ENCODE measurements around the gene PCDHGA1. TPM values are rescaled to one million over a fixed set of nuclear protein-coding genes. Genes with fewer than 3 reads are reported as not detected.

The PCDHGA1 gene
- total RNA-seq, 1 donor from 2014 or later, result 0.31 TPM

DNA sequence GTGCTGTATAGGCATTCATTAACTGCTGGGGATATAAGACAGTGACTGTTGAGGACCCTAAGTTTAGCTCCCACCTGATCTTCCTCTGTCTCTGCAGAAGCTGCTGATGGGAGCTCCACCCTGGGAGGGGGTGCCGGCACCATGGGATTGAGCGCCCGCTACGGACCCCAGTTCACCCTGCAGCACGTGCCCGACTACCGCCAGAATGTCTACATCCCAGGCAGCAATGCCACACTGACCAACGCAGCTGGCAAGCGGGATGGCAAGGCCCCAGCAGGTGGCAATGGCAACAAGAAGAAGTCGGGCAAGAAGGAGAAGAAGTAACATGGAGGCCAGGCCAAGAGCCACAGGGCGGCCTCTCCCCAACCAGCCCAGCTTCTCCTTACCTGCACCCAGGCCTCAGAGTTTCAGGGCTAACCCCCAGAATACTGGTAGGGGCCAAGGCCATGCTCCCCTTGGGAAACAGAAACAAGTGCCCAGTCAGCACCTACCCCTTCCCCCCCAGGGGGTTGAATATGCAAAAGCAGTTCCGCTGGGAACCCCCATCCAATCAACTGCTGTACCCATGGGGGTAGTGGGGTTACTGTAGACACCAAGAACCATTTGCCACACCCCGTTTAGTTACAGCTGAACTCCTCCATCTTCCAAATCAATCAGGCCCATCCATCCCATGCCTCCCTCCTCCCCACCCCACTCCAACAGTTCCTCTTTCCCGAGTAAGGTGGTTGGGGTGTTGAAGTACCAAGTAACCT is 180.7 kb downstream of the PCDHGA1 start:
- H3K36me3 Mint-ChIP-seq, result peaks cover 12% of the 10 kb centered on the region
- no peaks in the 10 kb centered on the region for H3K27me3 Mint-ChIP-seq
- peaks cover 68% of the 10 kb centered on the region for H3K4me1 Mint-ChIP-seq (ENCODE audit: unreplicated experiment)
- H3K27ac Mint-ChIP-seq, result no peak overlapping the region
- TF ChIP-seq, protein P1, sequence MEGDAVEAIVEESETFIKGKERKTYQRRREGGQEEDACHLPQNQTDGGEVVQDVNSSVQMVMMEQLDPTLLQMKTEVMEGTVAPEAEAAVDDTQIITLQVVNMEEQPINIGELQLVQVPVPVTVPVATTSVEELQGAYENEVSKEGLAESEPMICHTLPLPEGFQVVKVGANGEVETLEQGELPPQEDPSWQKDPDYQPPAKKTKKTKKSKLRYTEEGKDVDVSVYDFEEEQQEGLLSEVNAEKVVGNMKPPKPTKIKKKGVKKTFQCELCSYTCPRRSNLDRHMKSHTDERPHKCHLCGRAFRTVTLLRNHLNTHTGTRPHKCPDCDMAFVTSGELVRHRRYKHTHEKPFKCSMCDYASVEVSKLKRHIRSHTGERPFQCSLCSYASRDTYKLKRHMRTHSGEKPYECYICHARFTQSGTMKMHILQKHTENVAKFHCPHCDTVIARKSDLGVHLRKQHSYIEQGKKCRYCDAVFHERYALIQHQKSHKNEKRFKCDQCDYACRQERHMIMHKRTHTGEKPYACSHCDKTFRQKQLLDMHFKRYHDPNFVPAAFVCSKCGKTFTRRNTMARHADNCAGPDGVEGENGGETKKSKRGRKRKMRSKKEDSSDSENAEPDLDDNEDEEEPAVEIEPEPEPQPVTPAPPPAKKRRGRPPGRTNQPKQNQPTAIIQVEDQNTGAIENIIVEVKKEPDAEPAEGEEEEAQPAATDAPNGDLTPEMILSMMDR (conservative IDR thresholded peaks at IDR 0.05), result no peak
- H3K4me3 Mint-ChIP-seq, result peak overlapping the region; percentile 97
- no peak for DNase-seq (ENCODE audit: extremely low spot score, unreplicated experiment)
- H3K9me3 Mint-ChIP-seq, result no peaks in the 10 kb centered on the region

DNA sequence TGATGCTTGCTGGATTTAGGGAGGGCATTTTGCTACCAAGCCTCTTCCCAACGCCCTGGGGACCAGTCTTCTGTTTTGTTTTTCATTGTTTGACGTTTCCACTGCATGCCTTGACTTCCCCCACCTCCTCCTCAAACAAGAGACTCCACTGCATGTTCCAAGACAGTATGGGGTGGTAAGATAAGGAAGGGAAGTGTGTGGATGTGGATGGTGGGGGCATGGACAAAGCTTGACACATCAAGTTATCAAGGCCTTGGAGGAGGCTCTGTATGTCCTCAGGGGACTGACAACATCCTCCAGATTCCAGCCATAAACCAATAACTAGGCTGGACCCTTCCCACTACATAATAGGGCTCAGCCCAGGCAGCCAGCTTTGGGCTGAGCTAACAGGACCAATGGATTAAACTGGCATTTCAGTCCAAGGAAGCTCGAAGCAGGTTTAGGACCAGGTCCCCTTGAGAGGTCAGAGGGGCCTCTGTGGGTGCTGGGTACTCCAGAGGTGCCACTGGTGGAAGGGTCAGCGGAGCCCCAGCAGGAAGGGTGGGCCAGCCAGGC is 181.5 kb downstream of the PCDHGA1 start:
- peak overlapping the region; percentile 89 for H3K27ac Mint-ChIP-seq
- no peaks in the 10 kb centered on the region for H3K9me3 Mint-ChIP-seq
- peaks cover 14% of the 10 kb centered on the region for H3K36me3 Mint-ChIP-seq
- no peak for DNase-seq (ENCODE audit: extremely low spot score, unreplicated experiment)
- peak overlapping the region; percentile 97 for H3K4me3 Mint-ChIP-seq
- H3K27me3 Mint-ChIP-seq, result no peaks in the 10 kb centered on the region
- TF ChIP-seq, protein P1 (conservative IDR thresholded peaks at IDR 0.05), result no peak
- H3K4me1 Mint-ChIP-seq (ENCODE audit: unreplicated experiment), result peaks cover 72% of the 10 kb centered on the region

DNA sequence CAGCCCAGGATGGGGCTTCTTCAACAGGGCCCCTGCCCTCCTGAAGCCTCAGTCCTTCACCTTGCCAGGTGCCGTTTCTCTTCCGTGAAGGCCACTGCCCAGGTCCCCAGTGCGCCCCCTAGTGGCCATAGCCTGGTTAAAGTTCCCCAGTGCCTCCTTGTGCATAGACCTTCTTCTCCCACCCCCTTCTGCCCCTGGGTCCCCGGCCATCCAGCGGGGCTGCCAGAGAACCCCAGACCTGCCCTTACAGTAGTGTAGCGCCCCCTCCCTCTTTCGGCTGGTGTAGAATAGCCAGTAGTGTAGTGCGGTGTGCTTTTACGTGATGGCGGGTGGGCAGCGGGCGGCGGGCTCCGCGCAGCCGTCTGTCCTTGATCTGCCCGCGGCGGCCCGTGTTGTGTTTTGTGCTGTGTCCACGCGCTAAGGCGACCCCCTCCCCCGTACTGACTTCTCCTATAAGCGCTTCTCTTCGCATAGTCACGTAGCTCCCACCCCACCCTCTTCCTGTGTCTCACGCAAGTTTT is 182.1 kb downstream of the PCDHGA1 start:
- peak; percentile 88 for DNase-seq (ENCODE audit: extremely low spot score, unreplicated experiment)
- no peaks in the 10 kb centered on the region for H3K27me3 Mint-ChIP-seq
- no peaks in the 10 kb centered on the region for H3K9me3 Mint-ChIP-seq
- peaks cover 70% of the 10 kb centered on the region for H3K4me1 Mint-ChIP-seq (ENCODE audit: unreplicated experiment)
- peaks cover 18% of the 10 kb centered on the region for H3K36me3 Mint-ChIP-seq
- peak overlapping the region; percentile 89 for H3K27ac Mint-ChIP-seq
- peak overlapping the region; percentile 97 for H3K4me3 Mint-ChIP-seq
- TF ChIP-seq, protein P1 (conservative IDR thresholded peaks at IDR 0.05), result peak; percentile 95

DNA sequence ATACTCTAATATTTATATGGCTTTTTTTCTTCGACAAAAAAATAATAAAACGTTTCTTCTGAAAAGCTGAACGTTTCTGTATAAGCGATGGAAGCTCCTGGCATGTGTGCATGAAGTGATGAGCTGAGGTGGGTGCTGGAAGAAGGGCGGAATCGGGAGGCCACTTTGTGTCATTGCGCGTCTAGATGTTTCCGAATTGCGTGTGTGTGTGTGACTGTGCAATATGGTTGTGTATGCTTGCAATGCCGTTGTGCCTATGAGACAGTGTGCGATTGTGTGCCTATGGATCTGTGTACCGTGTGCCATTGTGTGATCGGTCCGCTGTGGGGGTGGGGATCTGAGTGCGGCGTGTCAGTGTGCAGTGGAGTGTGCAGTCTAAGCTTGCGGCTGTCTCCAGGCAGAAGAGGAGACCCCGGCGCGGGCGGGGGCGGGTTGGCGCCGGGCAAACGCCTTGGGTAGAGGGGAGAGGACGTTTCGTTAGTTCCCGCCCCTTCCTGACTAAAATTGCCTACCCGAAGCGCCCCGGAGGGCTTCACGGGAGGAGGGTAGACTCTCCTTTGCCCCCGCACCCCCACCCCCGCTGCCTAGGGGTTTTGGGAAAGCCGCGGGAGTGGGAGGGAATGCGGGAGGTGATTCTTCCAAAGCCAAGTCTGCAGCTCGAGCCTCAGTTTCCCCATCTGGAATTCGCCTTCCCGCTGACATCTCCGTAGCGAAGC is 182.8 kb downstream of the PCDHGA1 start:
- peak overlapping the region; percentile 89 for H3K27ac Mint-ChIP-seq
- H3K4me3 Mint-ChIP-seq, result peak overlapping the region; percentile 97
- H3K4me1 Mint-ChIP-seq (ENCODE audit: unreplicated experiment), result peaks cover 64% of the 10 kb centered on the region
- DNase-seq (ENCODE audit: extremely low spot score, unreplicated experiment), result peak; percentile 84
- peaks cover 22% of the 10 kb centered on the region for H3K36me3 Mint-ChIP-seq
- TF ChIP-seq, protein P1 (conservative IDR thresholded peaks at IDR 0.05), result no peak
- no peaks in the 10 kb centered on the region for H3K27me3 Mint-ChIP-seq
- no peaks in the 10 kb centered on the region for H3K9me3 Mint-ChIP-seq

DNA sequence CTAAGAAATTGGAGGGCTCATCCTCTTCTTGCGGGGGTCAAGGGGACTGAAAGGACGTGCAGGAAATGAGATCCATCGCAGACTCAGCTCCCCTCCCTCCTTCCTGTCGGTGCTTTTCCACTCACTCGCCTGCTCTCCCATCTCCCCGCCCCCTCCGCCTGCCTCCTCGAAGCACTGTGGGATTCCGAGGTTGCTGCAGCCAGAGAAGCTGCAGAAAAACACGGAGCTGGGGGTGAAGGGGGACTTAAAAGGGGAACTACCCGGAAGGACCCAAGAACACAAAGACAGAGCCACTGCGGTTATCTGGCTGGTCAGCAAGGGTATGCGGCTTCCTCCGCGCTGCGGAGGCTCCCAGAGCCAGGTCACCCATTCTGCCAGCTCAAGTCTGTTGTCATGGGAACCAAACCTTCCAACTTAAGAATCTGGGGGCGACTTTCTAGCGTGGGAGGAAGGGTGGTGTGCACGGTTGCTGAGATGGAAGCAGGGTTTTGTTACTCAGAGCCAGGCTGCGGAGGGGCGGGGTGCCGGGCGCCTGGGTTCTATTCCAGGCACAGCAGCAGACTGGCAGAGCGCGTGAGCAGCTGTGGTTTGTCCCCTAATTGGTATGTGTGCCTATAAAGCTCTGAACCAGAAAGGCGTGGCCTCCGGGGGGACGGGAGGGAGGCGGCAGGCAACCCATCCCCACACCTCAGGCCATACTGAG is 183.5 kb downstream of the PCDHGA1 start:
- TF ChIP-seq, protein P1 (conservative IDR thresholded peaks at IDR 0.05), result no peak
- H3K4me3 Mint-ChIP-seq, result peak overlapping the region; percentile 97
- H3K36me3 Mint-ChIP-seq, result peaks cover 24% of the 10 kb centered on the region
- peak overlapping the region; percentile 89 for H3K27ac Mint-ChIP-seq
- H3K9me3 Mint-ChIP-seq, result no peaks in the 10 kb centered on the region
- H3K4me1 Mint-ChIP-seq (ENCODE audit: unreplicated experiment), result peaks cover 60% of the 10 kb centered on the region
- H3K27me3 Mint-ChIP-seq, result no peaks in the 10 kb centered on the region
- peak; percentile 82 for DNase-seq (ENCODE audit: extremely low spot score, unreplicated experiment)
